Measurements from ENCODE around the gene IGFBPL1. TPM values are rescaled to one million over a fixed set of nuclear protein-coding genes. Genes with fewer than 3 reads are reported as not detected.
A peak's percentile ranks its signal among the peaks of the same experiment; 100 is the strongest.

IGFBPL1 gene
- polyA plus RNA-seq, 1 donor, result 0.72 TPM

DNA sequence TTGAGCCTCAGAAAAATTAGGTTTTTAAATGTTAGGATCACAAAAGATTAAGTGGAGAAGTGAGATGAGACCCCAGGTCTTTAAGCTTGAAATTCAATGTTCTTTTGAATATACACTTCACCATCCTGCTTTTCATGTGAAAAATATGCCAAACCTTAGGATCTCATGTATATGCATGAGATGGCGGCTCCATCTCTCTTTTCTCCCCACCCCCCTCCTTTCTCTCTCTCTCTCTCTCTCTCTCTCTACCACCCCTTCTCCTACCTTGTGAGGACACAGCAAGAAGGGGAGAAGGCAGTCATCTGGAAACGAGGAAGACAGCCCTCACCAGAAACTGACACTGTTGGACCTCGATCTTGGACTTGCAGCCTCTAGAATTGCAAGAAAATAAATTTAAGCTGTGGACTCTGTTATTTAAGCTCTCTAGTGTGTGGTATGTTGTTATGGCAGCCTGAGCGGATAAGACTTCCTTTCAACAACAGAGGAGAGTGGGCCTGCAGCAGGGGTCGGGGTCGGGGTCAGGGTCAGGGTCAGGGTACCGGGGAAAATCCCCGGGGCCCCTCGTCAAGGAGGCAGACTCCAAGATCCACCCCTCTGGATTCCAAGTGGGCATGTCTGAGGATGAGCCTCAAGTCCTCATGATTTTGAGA, 48.1 kb downstream of the IGFBPL1 start:
- no peak for DNase-seq

DNA sequence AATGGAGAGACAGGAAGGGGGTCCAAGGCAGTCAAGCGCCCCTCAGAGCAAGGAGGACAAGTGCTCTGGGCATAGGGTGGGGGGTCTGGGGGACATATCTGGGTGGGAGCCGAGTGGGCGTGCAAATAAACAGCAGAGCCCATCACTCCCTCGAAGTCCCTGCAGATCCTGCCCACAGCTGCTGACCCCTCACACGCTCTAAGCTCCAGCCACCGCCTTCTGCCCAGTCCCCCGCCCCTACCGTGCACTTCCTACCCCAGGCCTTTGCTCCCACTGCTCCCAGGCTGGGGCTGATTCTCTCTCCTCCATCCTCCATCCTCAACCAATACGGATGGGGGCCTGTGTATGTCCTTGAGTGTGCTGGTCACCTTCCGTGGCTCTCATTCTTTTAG, 48.7 kb downstream of the IGFBPL1 start:
- no peak for DNase-seq

GRCh38 chr9:38374847-38375571, 49.2 kb downstream of the IGFBPL1 start:
- no peak for DNase-seq

DNA sequence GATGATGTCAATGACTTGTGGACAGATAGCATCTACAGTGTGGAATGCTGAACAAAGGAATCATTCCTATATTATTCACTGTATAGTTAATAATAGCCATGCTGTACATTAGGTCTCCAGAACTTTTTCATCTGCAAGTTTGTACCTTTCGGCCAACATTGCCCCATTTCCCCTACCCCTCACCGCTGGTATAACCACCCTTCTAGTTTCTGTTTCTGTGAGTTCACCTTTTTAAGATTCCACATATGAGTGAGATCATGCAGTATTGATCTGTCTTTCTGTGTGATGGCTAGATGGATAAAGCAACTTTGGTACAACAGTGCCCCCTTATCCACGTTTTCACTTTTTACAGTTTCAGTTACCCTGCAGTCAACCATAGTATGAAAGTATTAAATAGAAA, 50.6 kb downstream of the IGFBPL1 start:
- no peak for DNase-seq

DNA sequence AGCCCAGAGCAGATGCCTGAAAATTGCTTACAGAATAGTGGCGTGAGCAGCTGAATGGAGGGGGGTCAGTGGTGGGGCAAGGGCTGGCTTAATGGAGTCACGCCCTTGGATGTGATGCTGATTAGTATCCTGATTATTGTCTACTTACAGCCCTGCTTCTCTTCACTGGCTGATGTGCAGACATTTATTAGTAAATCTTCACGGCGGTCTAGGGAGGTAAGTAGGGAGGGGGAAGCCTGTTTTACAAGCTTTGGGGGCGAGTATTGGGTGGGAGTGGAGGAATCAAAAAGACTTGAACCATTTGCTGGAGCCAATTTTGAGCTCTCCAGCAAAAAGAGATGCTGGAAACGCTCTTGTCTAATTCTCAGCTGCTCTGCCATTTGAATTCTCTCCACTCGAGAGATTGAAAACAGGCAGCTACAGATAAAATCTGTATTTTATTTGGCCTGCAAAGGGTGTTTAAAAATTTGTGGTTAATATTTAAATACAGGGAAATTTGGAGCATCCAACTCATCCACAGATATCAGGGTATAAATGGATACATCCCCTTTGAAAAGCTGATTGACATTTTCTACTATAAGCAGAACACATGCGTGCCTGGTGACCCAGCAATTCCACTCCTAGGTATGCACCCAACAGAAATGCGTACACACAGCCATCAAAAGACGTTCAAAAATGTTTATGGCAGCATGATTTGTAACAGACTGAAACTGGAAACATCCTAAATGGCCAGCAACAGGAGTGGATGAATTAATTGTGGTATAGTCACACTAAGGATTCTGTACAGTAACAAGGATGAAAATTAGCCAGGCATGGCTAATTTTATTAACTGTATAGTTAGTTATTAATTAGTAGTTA, 51.3 kb downstream of the IGFBPL1 start:
- DNase-seq, result no peak

DNA sequence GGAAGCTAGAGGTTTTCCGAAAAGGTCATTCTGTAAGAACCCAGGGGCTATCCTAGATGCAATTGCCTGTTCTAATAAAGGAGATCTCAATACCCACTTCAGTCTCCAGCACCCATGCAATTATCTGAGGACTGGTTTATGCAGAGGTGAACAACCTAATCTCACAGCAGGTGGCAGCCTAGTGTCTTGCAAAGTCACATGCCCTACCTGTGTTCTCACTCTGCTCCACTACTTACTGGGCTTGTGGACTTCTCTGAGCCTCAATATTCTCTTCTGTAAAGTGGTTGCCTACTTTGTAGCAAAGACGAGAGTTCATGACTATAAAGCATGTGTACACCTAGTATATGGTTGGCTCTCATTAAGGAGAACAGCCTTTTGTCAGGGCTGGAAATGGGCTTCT, 52.8 kb downstream of the IGFBPL1 start:
- no peak for DNase-seq

- no peak for DNase-seq
Measured at GRCh38 chr9:38370176-38370575, 54.1 kb downstream of the IGFBPL1 start.

- no peak for DNase-seq
Measured at GRCh38 chr9:38368731-38369130, 55.5 kb downstream of the IGFBPL1 start.

DNA sequence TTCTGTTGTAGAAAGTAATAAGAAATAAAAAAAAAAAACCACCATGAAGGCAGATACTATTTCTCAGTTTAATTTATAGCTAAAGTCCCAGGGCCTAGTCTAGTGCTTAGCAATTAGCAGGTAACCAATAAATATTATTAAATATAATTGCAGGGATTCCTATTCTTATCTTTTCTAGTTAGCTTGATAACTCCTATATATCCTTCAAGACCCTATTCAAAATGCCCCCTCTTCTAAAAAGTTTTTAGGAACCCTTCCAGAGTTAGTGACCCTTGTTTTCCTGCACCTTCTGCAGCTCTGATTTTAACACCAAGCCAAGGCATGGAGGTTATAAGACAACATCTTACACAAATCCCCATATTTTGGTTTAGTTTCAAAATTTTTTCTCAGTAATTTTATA, 56.4 kb downstream of the IGFBPL1 start:
- no peak for DNase-seq

GRCh38 chr9:38363589-38363925, 60.7 kb downstream of the IGFBPL1 start:
- DNase-seq, result no peak

- DNase-seq, result peak; percentile 80
Measured at GRCh38 chr9:38362852-38363588, 61.2 kb downstream of the IGFBPL1 start.

DNA sequence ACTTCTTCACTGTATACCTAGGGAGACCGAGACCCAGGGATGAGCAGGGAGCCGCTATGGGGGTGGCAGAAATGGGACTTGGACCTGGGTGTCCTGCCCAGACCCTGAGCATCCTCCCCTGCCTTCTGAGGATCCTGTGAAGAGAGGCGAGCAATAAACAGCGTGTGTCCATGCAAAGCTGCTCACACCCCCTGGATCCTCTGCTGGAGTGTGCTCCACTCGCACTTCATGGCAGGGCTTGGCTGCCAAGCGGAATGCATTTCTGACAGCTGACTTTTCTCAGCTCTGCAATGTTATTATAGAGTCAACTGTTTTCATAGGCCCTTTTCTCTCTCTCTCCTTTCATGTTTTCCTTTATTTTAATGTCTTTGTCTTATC, 62.8 kb downstream of the IGFBPL1 start:
- DNase-seq, result no peak

DNA sequence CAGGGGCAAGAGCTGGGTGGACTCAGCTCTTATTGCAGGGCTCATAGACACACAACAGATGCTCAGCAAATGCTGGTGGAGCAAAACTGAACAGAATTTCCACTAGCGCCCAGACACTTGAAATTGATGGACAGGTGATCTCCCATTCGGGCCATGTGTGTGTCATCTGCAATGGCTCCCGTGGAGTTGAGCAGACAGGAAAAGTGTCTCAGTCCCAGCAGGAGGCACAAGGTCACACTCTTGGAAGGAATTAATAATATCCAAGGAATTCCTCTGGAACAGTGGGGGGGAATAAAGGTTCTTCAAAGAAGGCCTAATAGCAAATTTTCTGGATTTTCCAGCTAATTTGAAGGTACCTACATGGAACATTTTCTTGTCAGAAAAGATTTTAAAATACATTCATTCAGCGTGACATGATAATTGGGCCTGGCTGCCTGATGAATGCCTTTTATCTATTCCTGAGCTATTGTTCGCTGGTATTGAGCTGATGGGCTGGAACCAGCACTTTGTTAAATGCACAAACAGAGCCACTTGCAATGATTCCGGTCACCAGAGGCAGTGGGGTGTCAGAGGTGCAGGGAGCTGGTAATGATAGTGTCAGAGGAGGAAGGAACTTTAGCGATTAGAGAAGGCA, 63.3 kb downstream of the IGFBPL1 start:
- DNase-seq, result no peak

- no peak for DNase-seq
Measured at GRCh38 chr9:38359689-38360385, 64.4 kb downstream of the IGFBPL1 start.

DNA sequence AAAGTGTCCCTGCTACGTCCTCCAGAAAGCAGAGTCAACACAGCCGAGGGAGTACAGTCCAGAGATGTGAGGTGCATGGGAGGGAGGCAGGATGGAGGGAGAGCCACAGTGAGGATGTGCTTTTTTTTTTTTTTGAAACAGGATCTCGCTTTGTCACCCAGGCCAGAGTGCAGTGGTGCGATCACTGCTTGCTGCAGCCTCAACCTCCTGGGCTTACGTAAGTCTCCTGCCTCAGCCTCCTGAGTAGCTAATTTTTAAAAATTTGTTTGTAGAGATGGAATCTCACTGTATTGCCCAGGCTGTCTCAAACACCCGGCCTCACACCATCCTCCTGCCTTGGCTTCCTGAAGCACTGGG, 65.0 kb downstream of the IGFBPL1 start:
- DNase-seq, result no peak

- no peak for DNase-seq
Measured at GRCh38 chr9:38358390-38359296, 65.6 kb downstream of the IGFBPL1 start.

GRCh38 chr9:38357350-38358114, 66.7 kb downstream of the IGFBPL1 start:
- DNase-seq, result no peak

DNA sequence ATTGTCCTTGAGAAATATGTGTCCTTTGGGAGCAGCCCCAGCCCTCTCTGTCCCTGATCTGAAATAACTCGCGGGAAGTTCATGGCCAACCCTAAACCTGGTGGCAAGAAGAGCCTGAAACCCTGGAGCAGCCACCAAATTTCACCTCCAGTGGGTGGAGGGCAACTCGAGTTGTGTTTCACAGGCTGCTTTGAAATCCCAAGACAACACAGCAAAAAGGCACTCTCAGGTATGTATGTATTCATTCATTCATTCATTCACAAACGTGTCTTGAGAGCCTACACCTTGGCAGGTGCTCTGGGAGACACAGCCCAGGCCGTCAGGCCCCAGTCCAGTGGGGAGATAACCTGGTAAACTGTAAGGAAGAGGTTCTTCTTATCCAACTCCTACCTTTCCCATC, 67.4 kb downstream of the IGFBPL1 start:
- no peak for DNase-seq

Measured in hindlimb muscle (tissue), 1 donor.